Gastrocnemius medialis (tissue), 4 donors: ENCODE measurements around the gene CASP6.
"Not testable (repeated sequence)": the region's sequence is repeated elsewhere in the genome, so short reads cannot be mapped to it uniquely, and the experiment has no call there.

Experiments
- CTCF ChIP-seq, 5 experiments: fragments of 450-650 bp in 3 of 5; fragments of 200-600 bp in 2 of 5; sonication (generic) in 2 of 5; IDR thresholded peaks in 4 of 5; conservative IDR thresholded peaks in 1 of 5; 1 replicate in 4 of 5; 2 replicates in 1 of 5; pipeline ENCODE4 v1.5.1; 2016 to 2019; ENCODE audit warnings: antibody characterized with exemption in 5 of 5, mild to moderate bottlenecking in 3 of 5, moderate library complexity in 3 of 5
- POLR2A ChIP-seq, 2 donors: fragments of 450-650 bp; IDR thresholded peaks; one replicate each; pipeline ENCODE4 v1.6.1; 2017; ENCODE audit warnings: antibody characterized with exemption in 2 of 2, mild to moderate bottlenecking in 2 of 2, moderate library complexity in 2 of 2

GRCh38 chr4:109678925-109679324 is 24.3 kb downstream of the CASP6 start:
- not testable (repeated sequence) for TF ChIP-seq POLR2A (IDR thresholded peaks at IDR 0.05); CTCF (IDR thresholded peaks at IDR 0.05 in 4 of 5, conservative IDR thresholded peaks at IDR 0.05 in 1 of 5)
